ENCODE measurements around the gene EXOC6B.

Gene EXOC6B

DNA sequence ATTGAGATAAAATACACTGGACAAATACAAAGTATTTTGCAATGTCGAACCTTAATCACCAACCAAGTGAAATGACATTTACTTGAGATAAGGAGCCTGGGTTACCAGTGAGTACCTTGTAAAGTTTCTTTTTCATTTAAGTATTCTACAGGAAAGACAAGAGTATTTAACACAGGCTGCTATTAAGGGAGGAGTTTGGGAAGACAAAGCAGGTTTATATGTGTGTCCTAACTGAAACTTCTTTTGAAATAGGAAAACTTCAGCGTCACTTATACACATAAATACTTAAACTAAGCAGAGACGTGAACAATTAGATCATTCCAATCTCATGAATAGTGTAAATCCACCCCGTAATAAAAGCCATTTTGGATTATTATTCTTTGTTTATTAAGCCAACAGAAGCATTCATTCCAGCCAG, 551.4 kb downstream of the EXOC6B start:
- H3K4me3 ChIP-seq (replicated peaks; ENCODE audit: low read depth, low read length) = no peak overlapping the region
- H3K36me3 ChIP-seq (ENCODE audit: control insufficient read depth, insufficient read depth, low read length) = no peaks in the 10 kb centered on the region
- DNase-seq (ENCODE audit: extremely low read depth, insufficient read length) = no peak
- TF ChIP-seq, protein P1, sequence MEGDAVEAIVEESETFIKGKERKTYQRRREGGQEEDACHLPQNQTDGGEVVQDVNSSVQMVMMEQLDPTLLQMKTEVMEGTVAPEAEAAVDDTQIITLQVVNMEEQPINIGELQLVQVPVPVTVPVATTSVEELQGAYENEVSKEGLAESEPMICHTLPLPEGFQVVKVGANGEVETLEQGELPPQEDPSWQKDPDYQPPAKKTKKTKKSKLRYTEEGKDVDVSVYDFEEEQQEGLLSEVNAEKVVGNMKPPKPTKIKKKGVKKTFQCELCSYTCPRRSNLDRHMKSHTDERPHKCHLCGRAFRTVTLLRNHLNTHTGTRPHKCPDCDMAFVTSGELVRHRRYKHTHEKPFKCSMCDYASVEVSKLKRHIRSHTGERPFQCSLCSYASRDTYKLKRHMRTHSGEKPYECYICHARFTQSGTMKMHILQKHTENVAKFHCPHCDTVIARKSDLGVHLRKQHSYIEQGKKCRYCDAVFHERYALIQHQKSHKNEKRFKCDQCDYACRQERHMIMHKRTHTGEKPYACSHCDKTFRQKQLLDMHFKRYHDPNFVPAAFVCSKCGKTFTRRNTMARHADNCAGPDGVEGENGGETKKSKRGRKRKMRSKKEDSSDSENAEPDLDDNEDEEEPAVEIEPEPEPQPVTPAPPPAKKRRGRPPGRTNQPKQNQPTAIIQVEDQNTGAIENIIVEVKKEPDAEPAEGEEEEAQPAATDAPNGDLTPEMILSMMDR (IDR thresholded peaks at IDR 0.05; ENCODE audit: insufficient read depth, low read length, poor library complexity, severe bottlenecking) = no peak
- H3K27me3 ChIP-seq (replicated peaks; ENCODE audit: control insufficient read depth, insufficient read depth, low read length) = no peaks in the 10 kb centered on the region

DNA sequence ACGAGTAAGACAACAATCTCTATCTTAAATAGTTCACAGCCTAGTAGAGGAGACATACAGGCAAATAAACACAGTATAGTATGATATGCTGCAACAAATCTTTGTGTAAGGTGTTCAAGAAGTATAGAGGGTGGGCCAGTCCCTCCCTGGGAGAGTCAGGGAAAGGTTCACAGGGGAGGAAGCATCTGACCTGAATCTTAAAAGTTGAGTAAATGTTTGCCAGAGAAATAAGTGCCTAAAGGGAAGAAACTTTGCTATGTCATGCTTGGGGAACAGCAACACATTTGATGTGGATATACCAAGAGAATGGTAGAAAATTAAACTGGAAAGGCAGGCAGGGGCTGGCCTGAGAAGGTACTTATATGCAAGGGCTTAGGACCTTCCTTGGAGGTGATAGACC, 552.4 kb downstream of the EXOC6B start:
- no peak overlapping the region for H3K4me3 ChIP-seq (replicated peaks; ENCODE audit: low read depth, low read length)
- no peak for DNase-seq (ENCODE audit: extremely low read depth, insufficient read length)
- TF ChIP-seq, protein P1 (IDR thresholded peaks at IDR 0.05; ENCODE audit: insufficient read depth, low read length, poor library complexity, severe bottlenecking) = no peak
- no peaks in the 10 kb centered on the region for H3K27me3 ChIP-seq (replicated peaks; ENCODE audit: control insufficient read depth, insufficient read depth, low read length)
- no peaks in the 10 kb centered on the region for H3K36me3 ChIP-seq (ENCODE audit: control insufficient read depth, insufficient read depth, low read length)

DNA sequence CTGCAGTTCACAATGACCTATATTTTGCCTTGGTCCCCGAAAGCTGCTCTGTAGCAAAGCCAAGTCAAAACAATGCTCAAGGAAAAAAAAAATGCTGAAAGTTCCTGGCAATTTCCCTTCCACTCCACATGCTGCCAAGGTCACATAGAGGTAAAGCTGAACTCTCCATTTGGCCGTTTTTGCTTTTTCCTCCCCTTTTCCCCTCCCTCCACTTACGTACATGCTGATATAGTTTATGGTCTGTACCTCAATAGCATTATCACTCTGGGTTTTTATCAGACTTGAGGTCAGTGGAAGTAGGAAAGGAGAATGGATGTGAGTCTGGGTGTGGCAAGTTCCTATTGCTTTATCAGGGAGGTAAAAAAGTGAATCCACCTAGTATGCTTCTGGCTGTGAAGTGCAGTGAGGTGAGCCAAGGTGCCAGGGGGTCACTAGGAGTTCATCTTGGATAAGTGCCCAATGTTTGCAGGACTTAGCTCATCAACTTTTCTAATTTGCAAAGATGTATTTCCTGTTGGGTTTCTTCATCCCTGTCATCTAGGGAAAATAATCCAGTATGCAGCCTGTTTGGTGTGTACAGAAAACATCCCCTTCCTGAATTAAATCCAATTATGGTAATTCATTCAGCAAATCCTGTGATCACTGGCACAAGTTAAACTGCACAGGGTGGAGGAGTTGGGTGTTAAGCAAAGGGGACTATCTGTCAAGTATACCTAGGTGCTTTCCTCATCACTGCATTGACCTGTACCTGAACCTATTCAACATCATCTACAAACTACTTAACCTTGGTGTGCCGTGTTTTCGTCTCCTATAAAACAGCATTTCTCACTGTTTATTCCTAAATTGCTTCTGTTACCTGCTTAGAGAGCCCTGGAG, 553.8 kb downstream of the EXOC6B start:
- TF ChIP-seq, protein P1 (IDR thresholded peaks at IDR 0.05; ENCODE audit: insufficient read depth, low read length, poor library complexity, severe bottlenecking) = no peak
- no peaks in the 10 kb centered on the region for H3K36me3 ChIP-seq (ENCODE audit: control insufficient read depth, insufficient read depth, low read length)
- no peaks in the 10 kb centered on the region for H3K27me3 ChIP-seq (replicated peaks; ENCODE audit: control insufficient read depth, insufficient read depth, low read length)
- no peak for DNase-seq (ENCODE audit: extremely low read depth, insufficient read length)
- H3K4me3 ChIP-seq (replicated peaks; ENCODE audit: low read depth, low read length) = no peak overlapping the region

DNA sequence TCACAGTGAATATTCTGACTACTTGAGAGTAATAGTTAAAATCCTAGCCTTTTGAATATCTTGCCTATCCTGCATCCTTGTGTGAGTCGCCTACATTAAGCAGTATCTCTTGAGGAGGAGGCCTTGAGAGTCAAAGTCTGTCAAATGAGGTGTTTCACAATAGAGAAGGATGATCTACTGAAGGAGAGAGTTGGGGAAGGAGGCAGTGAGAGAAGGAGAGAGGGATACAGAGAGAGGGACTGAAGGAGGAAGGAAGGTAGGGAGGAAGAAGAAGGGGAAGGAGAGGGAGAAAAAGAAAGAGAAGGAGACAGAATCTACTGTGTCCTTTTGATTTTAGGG, 554.6 kb downstream of the EXOC6B start:
- Histone ChIP-seq H3K36me3 (ENCODE audit: control insufficient read depth, insufficient read depth, low read length) (no peaks in the 10 kb centered on the region), H3K4me3 (replicated peaks; ENCODE audit: low read depth, low read length) (no peak overlapping the region), H3K27me3 (replicated peaks; ENCODE audit: control insufficient read depth, insufficient read depth, low read length) (no peaks in the 10 kb centered on the region)
- TF ChIP-seq, protein P1 (IDR thresholded peaks at IDR 0.05; ENCODE audit: insufficient read depth, low read length, poor library complexity, severe bottlenecking) = no peak
- no peak for DNase-seq (ENCODE audit: extremely low read depth, insufficient read length)

DNA sequence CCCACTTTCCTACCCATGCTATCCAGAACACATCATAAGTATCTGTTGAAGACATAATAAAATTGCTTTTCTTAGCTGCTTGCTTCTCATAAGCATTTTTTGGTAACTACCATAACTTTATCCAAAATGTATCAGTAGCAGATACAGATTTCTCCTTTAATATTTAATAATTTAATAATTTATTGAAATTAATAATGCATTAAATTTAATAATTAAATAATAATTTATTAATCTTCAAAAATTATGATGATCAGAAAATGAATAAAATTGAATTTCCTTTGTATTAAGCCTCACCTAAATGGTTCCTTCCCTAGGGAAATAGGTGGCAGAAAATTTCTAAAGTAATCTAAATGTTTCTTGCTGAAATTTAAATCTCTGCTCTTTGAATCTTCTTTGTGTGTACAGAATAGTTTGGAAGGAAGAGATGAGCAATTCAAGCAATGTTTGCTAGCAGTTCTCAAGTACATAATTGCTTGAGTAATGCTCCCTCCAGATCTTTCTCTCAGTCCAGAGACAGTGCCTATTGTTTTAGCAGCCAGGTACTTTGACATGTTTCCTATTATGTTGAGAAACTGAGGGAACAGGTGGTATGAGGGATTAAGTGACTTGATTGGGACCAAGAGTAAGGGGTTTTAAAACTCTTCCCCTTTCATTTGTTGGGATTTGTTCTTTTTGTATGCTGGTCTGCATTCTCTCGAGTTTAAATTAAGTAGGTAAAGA, 555.1 kb downstream of the EXOC6B start:
- TF ChIP-seq, protein P1 (IDR thresholded peaks at IDR 0.05; ENCODE audit: insufficient read depth, low read length, poor library complexity, severe bottlenecking) = no peak
- no peaks in the 10 kb centered on the region for H3K36me3 ChIP-seq (ENCODE audit: control insufficient read depth, insufficient read depth, low read length)
- DNase-seq (ENCODE audit: extremely low read depth, insufficient read length) = no peak
- H3K4me3 ChIP-seq (replicated peaks; ENCODE audit: low read depth, low read length) = no peak overlapping the region
- no peaks in the 10 kb centered on the region for H3K27me3 ChIP-seq (replicated peaks; ENCODE audit: control insufficient read depth, insufficient read depth, low read length)
